Measurements from ENCODE around the gene DOCK3.
A peak's percentile ranks its signal among the peaks of the same experiment; 100 is the strongest.
"Not testable (repeated sequence)": the region's sequence is repeated elsewhere in the genome, so short reads cannot be mapped to it uniquely, and the experiment has no call there.

DOCK3 gene

GRCh38 chr3:50885070-50885850 is 210.5 kb downstream of the DOCK3 start:
- no peak for DNase-seq (ENCODE audit: low spot score)

DNA sequence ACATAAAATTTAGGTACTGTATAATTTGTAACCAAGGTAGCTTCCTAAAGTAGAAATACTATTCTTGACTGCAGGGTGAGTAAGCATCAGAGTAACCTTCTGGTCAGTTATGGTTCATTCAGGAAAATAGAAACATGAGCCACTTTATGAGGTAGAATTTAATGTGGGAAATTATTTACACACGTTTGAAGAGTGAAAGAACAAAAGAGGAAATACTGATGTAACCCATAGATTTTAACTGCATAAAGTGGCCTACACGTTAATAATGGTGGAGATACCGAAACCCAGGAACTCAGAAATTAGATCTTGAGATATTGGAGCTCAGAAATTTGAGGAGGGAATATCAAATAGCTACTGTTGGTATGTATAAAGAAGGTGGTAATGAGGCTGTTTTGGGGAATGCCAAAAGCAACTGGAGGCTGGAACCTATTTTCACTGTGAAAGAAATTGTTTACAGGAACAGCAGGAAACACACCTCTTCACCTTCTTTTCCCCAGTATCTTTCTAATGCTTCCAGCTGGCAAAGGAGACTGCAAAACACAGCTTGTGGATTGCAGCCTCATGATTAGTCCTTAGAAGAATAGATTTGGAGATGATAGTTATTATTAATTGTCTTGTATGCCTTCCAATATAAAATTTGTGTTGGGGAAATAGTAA is 216.1 kb downstream of the DOCK3 start:
- no peak for DNase-seq (ENCODE audit: low spot score)

DNA sequence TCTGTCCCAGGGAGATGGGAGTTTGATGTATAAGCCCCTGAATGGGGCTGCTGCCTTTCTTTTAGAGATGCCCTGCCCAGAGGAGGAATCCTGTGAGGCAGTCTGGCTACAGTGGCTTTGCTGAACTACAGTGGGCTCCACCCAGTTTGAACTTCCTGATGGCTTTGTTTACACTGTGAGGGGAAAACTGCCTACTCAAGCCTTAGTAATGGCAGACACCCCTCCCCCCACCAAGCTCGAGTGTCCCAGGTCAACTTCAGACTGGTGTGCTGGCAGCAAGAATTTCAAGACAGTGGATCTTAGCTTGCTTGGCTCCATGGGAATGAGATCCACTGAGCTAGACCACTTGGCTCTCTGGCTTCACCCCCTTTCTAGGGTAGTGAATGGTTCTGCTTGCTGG is 226.4 kb downstream of the DOCK3 start:
- not testable (repeated sequence) for DNase-seq (ENCODE audit: low spot score)

DNA sequence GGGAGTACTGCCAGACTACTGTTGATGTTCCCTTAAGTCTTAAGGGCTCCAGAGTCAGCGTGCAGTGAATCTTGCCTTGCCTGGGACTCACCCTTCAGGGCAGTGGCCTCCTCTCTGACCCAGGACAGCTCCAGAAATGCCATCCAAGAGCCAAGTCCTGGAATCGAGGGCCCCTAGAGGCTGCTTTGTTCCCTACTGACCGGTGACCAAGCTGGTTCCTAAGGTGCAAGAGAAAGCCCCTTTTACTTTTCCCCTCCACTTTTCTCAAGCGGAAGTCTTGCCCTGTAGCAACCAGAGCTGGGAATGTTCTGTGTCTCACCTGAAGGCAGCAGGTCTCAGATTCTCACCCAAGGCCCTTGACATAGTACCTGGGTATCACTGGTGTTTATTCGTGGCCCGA is 238.0 kb downstream of the DOCK3 start:
- no peak for DNase-seq (ENCODE audit: low spot score)

DNA sequence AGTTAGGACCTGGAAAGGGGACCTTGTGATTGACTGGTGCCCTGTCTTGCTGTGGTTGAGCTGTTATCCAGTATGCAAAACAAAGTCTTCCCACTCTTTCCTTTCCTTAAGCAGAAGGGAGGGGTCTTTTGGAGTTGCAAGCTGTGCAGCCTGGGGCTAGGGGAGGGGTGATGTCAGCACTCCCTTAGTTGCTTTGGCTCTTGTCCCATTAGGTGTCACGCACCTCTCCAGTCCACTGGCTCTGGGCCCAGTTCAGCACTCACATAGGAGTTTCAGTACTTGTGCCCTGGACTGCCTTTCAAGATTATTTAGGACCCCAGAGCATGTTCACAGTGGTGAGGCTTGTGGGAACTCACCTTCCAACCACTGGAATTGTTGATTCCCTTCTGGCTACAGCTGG is 238.5 kb downstream of the DOCK3 start:
- DNase-seq (ENCODE audit: low spot score), result no peak

- DNase-seq (ENCODE audit: low spot score), result not testable (repeated sequence)
These were observed 247.3 kb downstream of the DOCK3 start for GRCh38 chr3:50922071-50922470.

- DNase-seq (ENCODE audit: low spot score), result no peak
These were observed 249.2 kb downstream of the DOCK3 start for GRCh38 chr3:50923955-50924354.

- DNase-seq (ENCODE audit: low spot score), result no peak
These were observed 249.9 kb downstream of the DOCK3 start for GRCh38 chr3:50924638-50925037.

DNA sequence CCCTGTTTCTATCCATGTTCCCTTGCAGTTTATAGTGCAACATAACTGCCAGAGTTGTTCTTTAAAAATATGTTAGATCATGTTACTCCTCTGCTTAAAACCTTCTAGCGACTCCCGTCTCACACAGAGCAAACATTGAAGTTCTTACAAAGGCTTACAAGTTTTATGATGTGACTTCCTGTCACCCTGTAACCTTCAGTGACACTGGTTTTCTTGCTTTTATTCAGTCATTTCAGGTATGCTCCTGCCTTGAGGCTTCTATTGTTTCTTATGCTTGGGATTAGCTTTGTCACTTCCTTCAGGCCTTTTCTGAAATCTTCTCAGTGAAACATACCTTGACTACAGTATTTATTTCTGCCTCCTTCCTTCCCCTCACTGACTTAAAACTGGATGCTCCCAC is 252.1 kb downstream of the DOCK3 start:
- no peak for DNase-seq (ENCODE audit: low spot score)

GRCh38 chr3:50930371-50931208 is 255.9 kb downstream of the DOCK3 start:
- DNase-seq (ENCODE audit: low spot score), result no peak

DNA sequence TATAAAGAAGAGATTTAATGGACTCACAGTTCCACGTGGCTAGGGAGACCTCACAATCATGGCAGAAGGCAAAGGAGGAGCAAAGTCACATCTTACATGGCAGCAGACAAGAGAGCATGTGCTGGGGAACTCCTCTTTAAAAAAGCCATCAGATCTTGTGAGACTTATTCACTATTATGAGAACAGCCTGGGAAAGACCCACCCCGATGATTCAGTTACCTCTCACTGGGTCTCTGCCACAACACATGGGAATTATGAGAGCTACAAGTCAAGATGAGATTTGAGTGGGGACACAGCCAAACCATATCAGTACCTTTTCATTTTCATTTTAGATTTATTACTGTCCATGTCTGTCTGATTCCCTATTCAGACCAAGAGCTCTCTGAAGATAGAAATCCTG is 258.2 kb downstream of the DOCK3 start:
- not testable (repeated sequence) for DNase-seq (ENCODE audit: low spot score)

DNA sequence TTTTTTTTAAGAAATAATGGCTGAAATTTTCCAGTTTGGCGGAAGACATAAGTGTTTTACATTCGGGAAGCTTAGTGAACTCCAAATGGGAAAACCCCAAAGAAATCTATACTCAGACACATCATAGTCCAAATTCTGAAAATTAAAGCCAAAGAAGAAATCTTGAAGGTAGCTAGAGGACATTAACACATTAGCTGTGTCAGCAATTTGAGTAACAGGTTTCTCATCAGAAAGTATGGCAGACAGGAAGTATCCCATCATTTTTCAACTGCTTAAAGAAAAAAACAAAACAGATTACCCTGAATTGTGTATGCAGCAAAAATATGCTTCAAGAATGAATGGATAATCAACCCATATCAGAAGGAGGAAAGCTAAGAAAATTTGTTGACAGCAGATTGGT is 261.7 kb downstream of the DOCK3 start:
- no peak for DNase-seq (ENCODE audit: low spot score)

GRCh38 chr3:50947419-50947818 is 272.7 kb downstream of the DOCK3 start:
- DNase-seq (ENCODE audit: low spot score), result no peak

- DNase-seq (ENCODE audit: low spot score), result peak; percentile 3
These were observed 275.9 kb downstream of the DOCK3 start for GRCh38 chr3:50950591-50950990.

DNA sequence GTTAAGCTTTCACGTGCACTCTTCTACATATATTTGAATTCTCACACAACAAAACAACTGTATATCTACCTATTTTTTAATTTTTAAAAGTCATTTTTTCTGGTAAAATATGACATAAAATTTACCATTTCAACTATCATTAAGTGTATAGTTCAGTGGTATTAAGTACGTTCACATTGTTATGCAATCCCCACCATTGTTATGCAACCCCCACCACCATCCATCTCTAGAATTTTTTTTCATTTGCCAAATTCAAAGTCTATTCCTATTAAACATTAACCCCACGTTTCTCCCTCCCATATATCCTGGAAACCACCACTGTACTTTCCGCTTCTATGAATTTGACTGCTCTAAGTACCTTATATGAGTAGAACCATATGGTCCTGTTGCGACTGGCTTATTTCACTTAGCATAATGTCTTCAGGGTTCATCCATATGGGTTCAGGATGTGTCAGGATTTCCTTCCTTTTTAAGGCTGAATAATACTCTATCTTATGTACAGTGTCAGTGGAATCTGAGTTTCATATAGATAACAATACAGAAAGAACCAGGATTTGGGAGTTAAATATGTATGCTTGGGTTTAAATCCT is 279.2 kb downstream of the DOCK3 start:
- no peak for DNase-seq (ENCODE audit: low spot score)

DNA sequence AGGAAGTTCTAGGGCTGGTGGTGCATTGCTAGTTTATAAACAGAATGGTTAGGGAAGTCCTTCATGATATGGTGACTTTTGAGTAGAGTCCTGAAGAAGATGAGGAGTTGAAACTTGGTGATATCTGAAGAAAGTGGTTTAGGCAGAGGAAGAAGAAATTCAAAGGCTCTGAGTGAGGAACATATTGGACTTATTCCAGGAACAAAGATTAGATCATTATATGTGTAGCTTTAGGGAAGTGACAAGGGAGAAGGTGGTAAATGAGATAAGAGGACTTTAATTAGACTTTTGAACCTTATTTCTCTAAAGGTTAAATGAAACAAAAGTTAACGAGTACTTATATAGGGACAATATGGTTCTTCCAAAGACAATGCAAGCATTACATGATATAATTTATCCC is 286.7 kb downstream of the DOCK3 start:
- no peak for DNase-seq (ENCODE audit: low spot score)

- peak; percentile 76 for DNase-seq (ENCODE audit: low spot score)
These were observed 296.8 kb downstream of the DOCK3 start for GRCh38 chr3:50971487-50971924.

DNA sequence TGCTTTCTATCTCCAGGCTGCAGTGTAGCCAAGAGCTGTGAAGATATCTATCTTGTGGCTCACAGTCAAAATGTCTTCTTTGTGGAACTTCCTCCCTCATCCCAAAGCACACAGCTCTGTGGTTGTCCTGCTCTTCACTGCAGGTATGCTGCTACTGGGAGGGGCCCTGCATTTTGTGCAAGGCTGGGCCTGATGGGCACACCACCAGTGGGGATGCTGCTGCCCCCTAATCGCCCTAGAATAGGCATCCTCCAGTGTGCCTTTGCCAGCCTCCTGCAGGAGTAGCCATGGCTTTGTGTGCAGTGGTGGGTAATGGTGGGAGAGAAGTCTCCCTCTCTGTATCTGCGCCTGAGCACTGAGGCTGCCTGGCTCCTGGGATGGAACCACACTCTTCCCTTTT is 297.3 kb downstream of the DOCK3 start:
- DNase-seq (ENCODE audit: low spot score), result no peak

DNA sequence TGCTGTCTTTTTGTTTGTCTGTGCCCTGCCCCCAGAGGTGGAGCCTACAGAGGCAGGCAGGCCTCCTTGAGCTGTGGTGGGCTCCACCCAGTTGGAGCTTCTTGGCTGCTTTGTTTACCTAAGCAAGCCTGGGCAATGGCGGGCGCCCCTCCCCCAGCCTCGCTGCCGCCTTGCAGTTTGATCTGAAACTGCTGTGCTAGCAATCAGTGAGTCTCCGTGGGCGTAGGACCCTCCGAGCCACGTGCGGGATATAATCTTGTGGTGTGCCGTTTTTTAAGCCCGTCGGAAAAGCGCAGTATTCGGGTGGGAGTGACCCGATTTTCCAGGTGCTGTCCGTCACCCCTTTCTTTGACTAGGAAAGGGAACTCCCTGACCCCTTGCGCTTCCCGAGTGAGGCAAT is 303.9 kb downstream of the DOCK3 start:
- not testable (repeated sequence) for DNase-seq (ENCODE audit: low spot score)

GRCh38 chr3:50978991-50979667 is 304.4 kb downstream of the DOCK3 start:
- DNase-seq (ENCODE audit: low spot score), result no peak

DNA sequence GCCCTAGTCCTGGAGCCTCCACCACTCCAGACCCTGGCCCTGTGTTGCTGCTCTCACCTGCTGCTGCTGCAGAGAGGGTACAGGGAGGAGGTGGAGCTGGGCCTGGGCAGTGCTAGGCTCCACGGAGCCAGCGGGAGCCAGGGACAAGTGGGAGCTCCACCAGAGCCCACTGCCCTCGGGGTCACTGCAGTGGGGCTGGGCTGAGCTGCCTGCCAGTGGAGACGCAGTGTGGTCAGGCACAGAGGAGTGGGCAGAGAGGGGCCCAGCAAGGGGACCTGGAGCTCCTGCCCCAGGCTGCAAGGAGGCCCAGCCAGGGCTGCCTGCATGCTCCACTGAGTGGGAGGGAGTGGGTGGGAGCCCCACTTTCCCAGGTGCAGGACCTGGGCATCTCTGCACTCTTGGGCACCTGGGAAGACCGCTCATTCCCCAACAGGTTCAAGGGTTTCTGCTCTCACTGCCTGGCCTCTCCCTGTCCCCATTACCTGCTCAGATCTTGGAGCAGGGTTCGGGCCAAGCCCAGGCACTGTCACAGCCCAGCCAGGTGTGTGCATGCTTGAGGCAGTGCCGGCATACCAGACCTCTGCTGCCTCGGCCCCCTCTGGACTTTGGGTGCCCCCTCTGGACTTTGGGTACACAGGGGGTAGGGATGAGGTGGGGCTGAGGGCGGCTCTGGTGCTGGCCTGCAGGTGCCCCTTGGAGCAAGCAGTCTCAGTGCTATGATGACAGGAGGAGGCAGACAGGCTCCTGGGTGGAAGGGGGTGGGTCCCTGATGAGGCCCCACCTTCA is 308.0 kb downstream of the DOCK3 start:
- DNase-seq (ENCODE audit: low spot score), result no peak
